IMR-90 (cell line): ENCODE measurements around the gene ORM1.

Experiments used
- NFE2L2 ChIP-seq: fragments of 150-350 bp; IDR thresholded peaks from 2 replicates; pipeline ENCODE4 v1.6.1; 2016; ENCODE audit warnings: low read depth, mild to moderate bottlenecking, low read length
- POLR2A ChIP-seq: IDR thresholded peaks from 2 replicates; pipeline ENCODE4 v1.6.1; 2012; ENCODE audit warnings: mild to moderate bottlenecking, low read depth, low read length
- RAD21 ChIP-seq: IDR thresholded peaks from 2 replicates; pipeline ENCODE4 v1.6.1; 2012; ENCODE audit warnings: low read length, improper control_type of control experiment
- USF2 ChIP-seq: fragments of 150-350 bp; IDR thresholded peaks from 2 replicates; pipeline ENCODE4 v1.6.1; 2017; ENCODE audit warnings: mild to moderate bottlenecking, antibody characterized with exemption, low read length, low read depth

- TF ChIP-seq RAD21 (no peak), POLR2A (no peak), NFE2L2 (no peak), USF2 (no peak)
Observed at GRCh38 chr9:114344188-114344566, 21.3 kb downstream of the ORM1 start.
